HepG2 (cell line): ENCODE data around the gene MARCHF9. TPM values are rescaled to one million over a fixed set of nuclear protein-coding genes. Genes with fewer than 3 reads are reported as not detected.

Experiments used
- ARID2 ChIP-seq: sonication (generic); formaldehyde crosslinking; IDR thresholded peaks from 2 replicates; pipeline ENCODE4 v1.8.1; 2022; ENCODE audit warnings: mild to moderate bottlenecking, missing genetic modification reagents, borderline replicate concordance
- CEBPZ ChIP-seq: IDR thresholded peaks from 2 replicates; pipeline ENCODE4 v1.6.1; 2012; ENCODE audit warnings: low read length, improper control_type of control experiment
- DRAP1 ChIP-seq: IDR thresholded peaks from 2 replicates; pipeline ENCODE4 v1.6.1; 2016; ENCODE audit warnings: missing genetic modification reagents, missing compliant biosample characterization
- FOXP4 ChIP-seq: sonication (generic); formaldehyde crosslinking; IDR thresholded peaks from 2 replicates; pipeline ENCODE4 v1.4.0; 2020; ENCODE audit warnings: missing genetic modification reagents
- NCOR1 ChIP-seq: fragments of 200-600 bp; sonication (generic); IDR thresholded peaks from 2 replicates; pipeline ENCODE4 v1.7.0; 2017; ENCODE audit warnings: antibody characterized with exemption, low read length, borderline replicate concordance
- PATZ1 ChIP-seq: sonication (generic); formaldehyde crosslinking; IDR thresholded peaks from 2 replicates; pipeline ENCODE4 v1.4.0; 2020; ENCODE audit warnings: missing genetic modification reagents
- RAD21 ChIP-seq: fragments of 450-650 bp; formaldehyde crosslinking; IDR thresholded peaks from 2 replicates; pipeline ENCODE4 v1.5.0; 2020; ENCODE audit warnings: mild to moderate bottlenecking
- SNAPC5 ChIP-seq: sonication (generic); formaldehyde crosslinking; IDR thresholded peaks from 2 replicates; pipeline ENCODE4 v1.8.1; 2023; ENCODE audit warnings: mild to moderate bottlenecking, missing genetic modification reagents, borderline replicate concordance
- TCF12 ChIP-seq, 2 experiments: fragments of 450-650 bp in 1 of 2; sonication (generic) in 1 of 2; formaldehyde crosslinking in 1 of 2; IDR thresholded peaks; 2 replicates each; pipeline versions ENCODE4 v1.6.1 to v1.8.0; 2017 to 2022; ENCODE audit warnings: antibody characterized with exemption in 1 of 2, mild to moderate bottlenecking in 1 of 2, missing genetic modification reagents in 1 of 2, moderate library complexity in 1 of 2
- TFDP2 ChIP-seq: sonication (generic); formaldehyde crosslinking; IDR thresholded peaks from 2 replicates; pipeline ENCODE4 v1.4.0; 2020; ENCODE audit warnings: missing genetic modification reagents
- TGIF2 ChIP-seq: IDR thresholded peaks from 2 replicates; pipeline ENCODE4 v1.6.1; 2016; ENCODE audit warnings: control low read depth, missing compliant biosample characterization
- ZBTB26 ChIP-seq: IDR thresholded peaks from 2 replicates; pipeline ENCODE4 v1.6.1; 2016; ENCODE audit warnings: missing compliant biosample characterization, missing genetic modification reagents, borderline replicate concordance
- ZNF12 ChIP-seq: sonication (generic); formaldehyde crosslinking; IDR thresholded peaks from 2 replicates; pipeline ENCODE4 v1.5.0; 2020; ENCODE audit warnings: missing genetic modification reagents
- ZNF333 ChIP-seq: sonication (generic); formaldehyde crosslinking; IDR thresholded peaks from 2 replicates; pipeline ENCODE4 v1.4.0; 2020; ENCODE audit warnings: mild to moderate bottlenecking, missing genetic modification reagents, borderline replicate concordance
- ZNF558 ChIP-seq: sonication (generic); formaldehyde crosslinking; IDR thresholded peaks from 2 replicates; pipeline ENCODE4 v1.9.0; 2022; ENCODE audit warnings: mild to moderate bottlenecking, missing genetic modification reagents, borderline replicate concordance
- ZSCAN25 ChIP-seq: sonication (generic); formaldehyde crosslinking; IDR thresholded peaks from 2 replicates; pipeline ENCODE4 v1.8.0; 2022; ENCODE audit warnings: mild to moderate bottlenecking, missing genetic modification reagents
- polyA plus RNA-seq, 8 experiments: library from polyadenylated mRNA; depleted of rRNA in 3 of 8; stranded (reverse) in 7 of 8; unstranded in 1 of 8; fragments of >200 nt; fragmentation: Illumina TruSeq in 4 of 8; extraction: Trizol in 4 of 8; gene quantifications; 2 replicates each; pipeline versions ENCODE4 v1.2.1 to v1.2.3, GENCODE V29; 2011 to 2016; ENCODE audit warnings: low read depth in 4 of 8, missing spikeins in 1 of 8, mixed read lengths in 1 of 8; ENCODE audit not compliant: insufficient read depth in 1 of 8
- total RNA-seq, 5 experiments: library from RNA; depleted of rRNA; stranded (reverse); fragments of >200 nt; fragmentation: Illumina TruSeq; extraction: Trizol; gene quantifications; 2 replicates each; pipeline ENCODE4 v1.2.3, GENCODE V29; 2016; ENCODE audit warnings: low read depth in 1 of 5

Gene MARCHF9
- total and polyA plus RNA-seq, 2 of the 13 experiments (the other 11 are each of a cell fraction or from before 2014, with no cell fraction given) = 5.7 to 9.6 TPM

GRCh38 chr12:57772429-57773322 lies 17.8 kb downstream of the MARCHF9 start, which contains the start of gene EEF1AKMT3 (continued):
- peak; percentile 32; the same call in 1 of the 2 replicates for TF ChIP-seq TFDP2 (CRISPR knock-in tag)
- 0 out of 2 replicates have a peak, but pooled peaks have one; percentile 18 for TF ChIP-seq RAD21 (CRISPR knock-in tag)
- peak; percentile 41; the same call in 1 of the 2 replicates for TF ChIP-seq ZNF558 (CRISPR knock-in tag)
- 0 out of 2 replicates have a peak, but pooled peaks have one; percentile 13 for TF ChIP-seq FOXP4 (CRISPR knock-in tag)
- 0 out of 2 replicates have a peak, but pooled peaks have one; percentile 50 for TF ChIP-seq ZNF12 (CRISPR knock-in tag)
- peak; percentile 46 for TF ChIP-seq PATZ1 (CRISPR knock-in tag)
- no peak for TF ChIP-seq ARID2 (CRISPR knock-in tag)
- 0 out of 2 replicates have a peak, but pooled peaks have one; percentile 4 for TF ChIP-seq DRAP1 (CRISPR knock-in tag)
- TF ChIP-seq CEBPZ = no peak
- TF ChIP-seq NCOR1 = no peak
- TF ChIP-seq ZSCAN25 = 0 out of 2 replicates have a peak, but pooled peaks have one; percentile 20
- no peak for TF ChIP-seq SNAPC5 (CRISPR knock-in tag)
- TF ChIP-seq ZBTB26 = no peak
- TF ChIP-seq TGIF2 (CRISPR knock-in tag) = 0 out of 2 replicates have a peak, but pooled peaks have one; percentile 45
- peak; percentile 60 for TF ChIP-seq ZNF333 (CRISPR knock-in tag)
- no peak for TF ChIP-seq TCF12 (IDR thresholded peaks at IDR 0.05)
- 0 out of 2 replicates have a peak, but pooled peaks have one; percentile 24 for TF ChIP-seq TCF12 (CRISPR knock-in tag; IDR thresholded peaks at IDR 0.05)
